ENCODE results near the gene OR5T2. TPM values are rescaled to one million over a fixed set of nuclear protein-coding genes. Genes with fewer than 3 reads are reported as not detected.
"Not testable (repeated sequence)": the region's sequence is repeated elsewhere in the genome, so short reads cannot be mapped to it uniquely, and the experiment has no call there.

Gene OR5T2
- total RNA-seq = not detected

GRCh38 chr11:56234155-56234554, at the start of gene OR5T2:
OR5T2 (minus strand) TSS chr11:56234255; CDS start chr11:56233062, 1,193 bp downstream.
- DNase-seq = no peak

- no peak for DNase-seq
These were observed 39.8 kb upstream of the OR5T2 start, which contains the start of gene OR5T1 for GRCh38 chr11:56273854-56274253. OR5T1 (plus strand) TSS chr11:56274154; CDS start chr11:56275639, 1,485 bp downstream.

- DNase-seq = no peak
These were observed 37.0 kb upstream of the OR5T2 start for GRCh38 chr11:56271092-56271491.

- no peak for DNase-seq
These were observed 17.9 kb upstream of the OR5T2 start, which contains the start of gene OR5T3 for GRCh38 chr11:56251954-56252353. OR5T3 (plus strand) TSS chr11:56252254; CDS start chr11:56252254, 0 bp downstream.

- DNase-seq = not testable (repeated sequence)
These were observed 14.3 kb downstream of the OR5T2 start for GRCh38 chr11:56219735-56220134.

- DNase-seq = no peak
These were observed 19.5 kb downstream of the OR5T2 start for GRCh38 chr11:56214537-56214936.

GRCh38 chr11:56207790-56208189, 26.3 kb downstream of the OR5T2 start:
- DNase-seq = no peak

GRCh38 chr11:56197367-56197766, 36.7 kb downstream of the OR5T2 start:
- DNase-seq = no peak

- DNase-seq = no peak
These were observed 37.4 kb downstream of the OR5T2 start for GRCh38 chr11:56196705-56197104.

GRCh38 chr11:56188602-56189001, 45.5 kb downstream of the OR5T2 start:
- no peak for DNase-seq

GRCh38 chr11:56183459-56183858, 50.6 kb downstream of the OR5T2 start:
- no peak for DNase-seq

Other genes with a start within 250 kb of the OR5T2 start
- gene OR5F1, start 239.6 kb downstream of the OR5T2 start, total RNA-seq = not detected
- gene OR5AS1, start 206.6 kb downstream of the OR5T2 start, total RNA-seq = not detected
- not detected for gene OR8I2, start 140.9 kb downstream of the OR5T2 start, total RNA-seq
- not detected for gene OR8H2, start 130.6 kb downstream of the OR5T2 start, total RNA-seq
- gene OR8H3, start 111.9 kb downstream of the OR5T2 start, total RNA-seq = not detected
- not detected for gene OR8J3, start 94.1 kb downstream of the OR5T2 start, total RNA-seq
- gene OR8K5, start 73.9 kb downstream of the OR5T2 start, total RNA-seq = not detected
- not detected for gene OR5J2, start 57.6 kb downstream of the OR5T2 start, total RNA-seq
- gene OR5T3, start 18.0 kb upstream of the OR5T2 start, total RNA-seq = not detected
- gene OR5T1, start 39.9 kb upstream of the OR5T2 start, total RNA-seq = not detected
- gene OR8H1, start 58.0 kb upstream of the OR5T2 start, total RNA-seq = not detected
- not detected for gene OR8K3, start 80.9 kb upstream of the OR5T2 start, total RNA-seq
- gene OR8K1, start 111.8 kb upstream of the OR5T2 start, total RNA-seq = not detected
- not detected for gene OR8J1, start 120.0 kb upstream of the OR5T2 start, total RNA-seq
- not detected for gene OR8U1, start 141.4 kb upstream of the OR5T2 start, total RNA-seq
- not detected for gene OR5AL1, start 178.4 kb upstream of the OR5T2 start, total RNA-seq
- not detected for gene OR5M3, start 239.1 kb upstream of the OR5T2 start, total RNA-seq

Measured in tongue (tissue), 2 donors.